HCT116 (cell line): Measurements from ENCODE around the gene NRCAM. TPM values are rescaled to one million over a fixed set of nuclear protein-coding genes. Genes with fewer than 3 reads are reported as not detected.

ENCODE experiments used
- ATAC-seq: fragments of 200-7000 bp; cut with Tn5 transposase; 2 replicates; pipeline ENCODE4 v1.9.1; 2020; ENCODE audit warnings: mild to moderate bottlenecking, moderate library complexity
- BruUV-seq: library from RNA; stranded (reverse); fragments of 400-500 nt; replicated peaks from 2 replicates; lab custom pipeline; 2021; lab: Mats Ljungman, UMichigan
- CTCF ChIA-PET: fragments of 300-600 bp; sonication (Branson Sonifier 250); formaldehyde crosslinking; loops from one replicate; lab custom pipeline; 2021; ENCODE audit warnings: antibody characterized with exemption; lab: Charles Lee
- POLR2A ChIA-PET: fragments of 300-600, 350-600 bp; sonication (Branson Sonifier 250); formaldehyde crosslinking; loops from one replicate; lab custom pipeline; 2021; ENCODE audit warnings: antibody characterized with exemption; lab: Charles Lee
- RAD21 ChIA-PET, 2 experiments: fragments of 300-600 bp; sonication (Branson Sonifier 250); formaldehyde crosslinking; loops; one replicate each; lab custom pipeline; 2023; ENCODE audit warnings: low total read pairs in 2 of 2; ENCODE audit not compliant: uncharacterized antibody in 2 of 2, unreplicated experiment in 2 of 2, low non-redundant PET in 1 of 2; lab: Charles Lee
- DNase-seq: peaks from one replicate; pipeline ENCODE4 v3.0.0-alpha.2; 2010; ENCODE audit warnings: low read depth, low spot score
- H2AFZ ChIP-seq: fragments of 200-600 bp; shearing (Covaris generic), sonication (generic); 2 replicates; pipeline ENCODE4 v1.6.1; 2017; ENCODE audit warnings: low read depth, mixed run types, mixed read lengths, antibody characterized with exemption, low read length; ENCODE audit not compliant: poor library complexity, severe bottlenecking
- H3K27ac ChIP-seq: 2 replicates; pipeline ENCODE4 v1.5.1; 2012; ENCODE audit warnings: low read depth, low read length
- H3K27me3 ChIP-seq: fragments of 200-600 bp; sonication (generic); 2 replicates; pipeline ENCODE4 v1.6.1; 2016; ENCODE audit warnings: mixed run types, low read length, mixed read lengths; ENCODE audit not compliant: insufficient read depth
- H3K36me3 ChIP-seq, 2 experiments: fragments of 200-500 bp in 1 of 2; fragments of 200-600 bp in 1 of 2; sonication (Bioruptor generic) in 1 of 2; sonication (generic) in 1 of 2; 2 replicates each; pipeline versions ENCODE4 v1.5.1 to v1.6.1; 2014 to 2016; ENCODE audit warnings: low read length in 2 of 2, inconsistent platforms in 1 of 2, mixed read lengths in 1 of 2, mixed run types in 1 of 2; ENCODE audit not compliant: insufficient read depth in 2 of 2, control insufficient read depth in 1 of 2
- H3K4me1 ChIP-seq, 2 experiments: fragments of 200-600 bp in 1 of 2; sonication (generic) in 1 of 2; 2 replicates each; pipeline versions ENCODE4 v1.5.1 to v1.6.1; 2012 to 2017; ENCODE audit warnings: low read length in 2 of 2, inconsistent platforms in 1 of 2, mild to moderate bottlenecking in 1 of 2, mixed read lengths in 1 of 2, mixed run types in 1 of 2, moderate library complexity in 1 of 2; ENCODE audit not compliant: insufficient read depth in 2 of 2, control insufficient read depth in 1 of 2
- H3K4me2 ChIP-seq: fragments of 200-600 bp; sonication (generic); 2 replicates; pipeline ENCODE4 v1.6.1; 2017; ENCODE audit warnings: mixed run types, low read length, mixed read lengths
- H3K4me3 ChIP-seq, 2 experiments: fragments of 200-600 bp in 1 of 2; sonication (generic) in 1 of 2; replicated peaks in 1 of 2; 2 replicates each; pipeline ENCODE4 v1.5.1; 2011 to 2016; ENCODE audit warnings: low read length in 2 of 2, control low read depth in 1 of 2, low read depth in 1 of 2, mild to moderate bottlenecking in 1 of 2, mixed read lengths in 1 of 2, mixed run types in 1 of 2
- H3K79me2 ChIP-seq: fragments of 200-600 bp; sonication (generic); 2 replicates; pipeline ENCODE4 v1.6.1; 2017; ENCODE audit warnings: mild to moderate bottlenecking, mixed run types, low read length, moderate library complexity, mixed read lengths; ENCODE audit not compliant: insufficient read depth
- H3K9ac ChIP-seq: fragments of 200-600 bp; sonication (generic); 2 replicates; pipeline ENCODE4 v1.6.1; 2016; ENCODE audit warnings: low read length, mixed read lengths
- H3K9me2 ChIP-seq: fragments of 200-600 bp; sonication (generic), shearing (Covaris generic); 2 replicates; pipeline ENCODE4 v1.6.1; 2017; ENCODE audit warnings: mixed run types, mild to moderate bottlenecking, moderate library complexity; ENCODE audit not compliant: insufficient read depth
- H3K9me3 ChIP-seq, 2 experiments: fragments of 200-500 bp in 1 of 2; fragments of 200-600 bp in 1 of 2; sonication (Bioruptor generic) in 1 of 2; sonication (generic) in 1 of 2; 2 replicates each; pipeline ENCODE4 v1.6.1; 2014 to 2017; ENCODE audit warnings: low read length in 2 of 2, mixed read lengths in 2 of 2, inconsistent platforms in 1 of 2, low read depth in 1 of 2, mild to moderate bottlenecking in 1 of 2, mixed run types in 1 of 2, moderate library complexity in 1 of 2; ENCODE audit not compliant: control insufficient read depth in 1 of 2, insufficient read depth in 1 of 2
- H4K20me1 ChIP-seq: fragments of 200-600 bp; sonication (generic), shearing (Covaris generic); 2 replicates; pipeline ENCODE4 v1.6.1; 2017; ENCODE audit warnings: mixed run types, mild to moderate bottlenecking, moderate library complexity; ENCODE audit not compliant: insufficient read depth
- CEBPB ChIP-seq: IDR thresholded peaks from 2 replicates; pipeline ENCODE4 v1.6.1; 2012; ENCODE audit warnings: low read depth
- EZH2 ChIP-seq: fragments of 200-600 bp; sonication (generic); IDR thresholded peaks from 2 replicates; pipeline ENCODE4 v1.6.1; 2017; ENCODE audit warnings: antibody characterized with exemption, mixed run types
- FOSL1 ChIP-seq: IDR thresholded peaks from 2 replicates; pipeline ENCODE4 v1.6.1; 2012; ENCODE audit warnings: low read depth
- JUND ChIP-seq: IDR thresholded peaks from 2 replicates; pipeline ENCODE4 v1.6.1; 2012
- POLR2A ChIP-seq: IDR thresholded peaks from 2 replicates; pipeline ENCODE4 v1.7.0; 2011; ENCODE audit warnings: borderline replicate concordance; ENCODE audit not compliant: insufficient read depth, insufficient read length; ENCODE audit errors: extremely low read depth
- SP1 ChIP-seq: IDR thresholded peaks from 2 replicates; pipeline ENCODE4 v1.6.1; 2012; ENCODE audit warnings: low read depth
- ZFX ChIP-seq: fragments of 450-650 bp; IDR thresholded peaks from 2 replicates; pipeline ENCODE4 v1.6.1; 2017
- ZNF274 ChIP-seq: fragments of 200-500 bp; sonication (Bioruptor generic); IDR thresholded peaks from 2 replicates; pipeline ENCODE4 v1.6.1; 2014; ENCODE audit warnings: mild to moderate bottlenecking, low read depth, low read length, inconsistent platforms
- intact Hi-C: fragments of 100-400 bp; cut with micrococcal nuclease; formaldehyde crosslinking; loops from 2 replicates; pipeline ENCODE4 v1.10.0; 2022
- total RNA-seq: library from RNA; stranded (reverse); gene quantifications from one replicate; pipeline ENCODE4 v1.2.1, GENCODE V29; 2021; ENCODE audit not compliant: unreplicated experiment

NRCAM gene
- total RNA-seq, 1 experiment from 2014 or later: 0.15 TPM

DNA sequence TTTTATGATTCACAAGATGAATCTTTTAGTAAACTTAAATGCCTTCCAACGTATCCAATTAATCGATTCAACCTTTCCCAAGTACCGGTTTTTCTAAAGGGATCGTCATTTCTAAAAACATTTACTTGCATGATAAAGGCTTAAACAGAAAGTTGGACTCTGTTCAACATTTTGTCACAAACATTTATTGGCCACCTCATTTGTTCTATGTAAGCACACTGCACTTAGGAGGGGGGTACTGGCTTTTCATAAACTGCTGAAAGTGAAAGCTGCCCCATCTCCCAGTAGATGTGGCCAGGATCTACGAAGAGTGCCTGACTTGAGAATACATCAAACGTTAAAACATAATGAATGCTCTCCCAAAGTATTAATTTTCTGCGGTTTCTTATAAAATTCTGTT is 288.8 kb downstream of the NRCAM start:
- Histone ChIP-seq H2AFZ (no peak overlapping the region), H3K4me1 (no peaks in the 10 kb centered on the region), H3K9ac (no peak overlapping the region), H3K9me2 (no peaks in the 10 kb centered on the region), H3K9me3 (no peaks in the 10 kb centered on the region), H3K27ac (no peak overlapping the region), H3K4me3 (no peak overlapping the region), H3K27me3 (no peaks in the 10 kb centered on the region), H3K36me3 (no peaks in the 10 kb centered on the region), H3K4me2 (no peak overlapping the region), H3K79me2 (no peaks in the 10 kb centered on the region), H4K20me1 (no peaks in the 10 kb centered on the region)
- RAD21 ChIA-PET: no interaction called here
- POLR2A ChIA-PET: no interaction called here
- intact Hi-C loops: no loop called here
- TF ChIP-seq FOSL1: no peak
- no peak for TF ChIP-seq EZH2
- TF ChIP-seq JUND: no peak
- BruUV-seq: no TSS peak
- CTCF ChIA-PET: no interaction called here
- no peak for DNase-seq
- no peak for ATAC-seq

DNA sequence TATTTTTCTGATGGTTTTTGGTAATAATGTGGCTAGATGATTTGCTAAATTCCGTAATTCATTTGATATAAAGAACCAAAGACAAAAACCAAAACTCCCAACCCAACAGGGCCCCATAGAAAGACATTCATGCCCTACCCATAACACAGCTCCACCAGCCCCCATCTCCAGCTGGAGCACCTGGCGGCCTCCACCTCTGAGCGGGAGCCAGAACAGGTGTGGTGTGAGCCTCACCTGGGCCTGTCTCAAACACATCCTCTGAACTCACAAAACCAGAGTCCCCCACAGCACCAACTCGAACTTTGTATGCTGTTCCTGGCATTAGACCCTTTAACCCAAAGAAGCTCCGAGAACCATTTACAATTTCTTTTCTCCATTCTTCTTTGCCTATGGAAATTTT is 289.5 kb downstream of the NRCAM start:
- no peak overlapping the region for H3K4me2 ChIP-seq

More for the DNA sequence above, 289.5 kb downstream of the NRCAM start:
- no peaks in the 10 kb centered on the region for H3K27me3 ChIP-seq
- no peaks in the 10 kb centered on the region for H3K4me1 ChIP-seq
- no peak for ATAC-seq
- TF ChIP-seq ZNF274 (no peak), SP1 (no peak), ZFX (no peak), POLR2A (no peak), CEBPB (no peak)
- TF ChIP-seq, all 23 proteins: peak for 0
- no peak overlapping the region for H3K27ac ChIP-seq
- BruUV-seq: no TSS peak
- H3K9ac ChIP-seq: no peak overlapping the region
- ChIA-PET CTCF (no interaction called here), RAD21 (no interaction called here), POLR2A (no interaction called here)
- DNase-seq: no peak
- H3K36me3 ChIP-seq: no peaks in the 10 kb centered on the region
- H3K4me3 ChIP-seq: no peak overlapping the region
- intact Hi-C loops: no loop called here
- H2AFZ ChIP-seq: no peak overlapping the region
- H3K9me3 ChIP-seq: no peaks in the 10 kb centered on the region
- H3K9me2 ChIP-seq: no peaks in the 10 kb centered on the region
- no peaks in the 10 kb centered on the region for H4K20me1 ChIP-seq
- H3K79me2 ChIP-seq: no peaks in the 10 kb centered on the region
